ENCODE results near the gene ACY1. TPM values are rescaled to one million over a fixed set of nuclear protein-coding genes. Genes with fewer than 3 reads are reported as not detected.

Gene ACY1
- polyA plus RNA-seq (2012; ENCODE audit: insufficient read depth, insufficient read length, low read depth), result 18.6 TPM

GRCh38 chr3:51982838-51983577 is at the start of gene ACY1:
ACY1 (plus strand) TSS chr3:51983535; CDS start chr3:51984065, 530 bp downstream.
- peak; percentile 70 for DNase-seq
- no peaks in the 10 kb centered on the region for H3K36me3 ChIP-seq
- no peaks in the 10 kb centered on the region for H3K4me1 ChIP-seq
- peak within 1 kb of the TSS; percentile 59 for H3K4me3 ChIP-seq (ENCODE audit: low read depth, low read length)
- no peaks in the 10 kb centered on the region for H3K27me3 ChIP-seq
- TF ChIP-seq CTCF (IDR thresholded peaks at IDR 0.05; ENCODE audit: low read depth, low read length), result no peak
- no peaks in the 10 kb centered on the region for H3K9me3 ChIP-seq

GRCh38 chr3:51934139-51934850 is 49.0 kb upstream of the ACY1 start:
- DNase-seq, result no peak
- TF ChIP-seq CTCF (IDR thresholded peaks at IDR 0.05; ENCODE audit: low read depth, low read length), result no peak
- H3K9me3 ChIP-seq, result no peaks in the 10 kb centered on the region
- H3K27me3 ChIP-seq, result no peaks in the 10 kb centered on the region
- H3K4me1 ChIP-seq, result no peaks in the 10 kb centered on the region
- H3K4me3 ChIP-seq (ENCODE audit: low read depth, low read length), result no peak overlapping the region
- H3K36me3 ChIP-seq, result peaks cover 22% of the 10 kb centered on the region

GRCh38 chr3:51934991-51935885 is 48.1 kb upstream of the ACY1 start:
- H3K4me3 ChIP-seq (ENCODE audit: low read depth, low read length), result no peak overlapping the region
- H3K27me3 ChIP-seq, result no peaks in the 10 kb centered on the region
- no peak for DNase-seq
- no peak for TF ChIP-seq CTCF (IDR thresholded peaks at IDR 0.05; ENCODE audit: low read depth, low read length)
- H3K4me1 ChIP-seq, result no peaks in the 10 kb centered on the region; the same call in 1 of the 2 replicates
- no peaks in the 10 kb centered on the region for H3K9me3 ChIP-seq
- peaks cover 23% of the 10 kb centered on the region for H3K36me3 ChIP-seq

GRCh38 chr3:51935886-51936755 is 47.2 kb upstream of the ACY1 start:
- Histone ChIP-seq H3K9me3 (no peaks in the 10 kb centered on the region), H3K4me3 (ENCODE audit: low read depth, low read length) (no peak overlapping the region), H3K27me3 (no peaks in the 10 kb centered on the region), H3K4me1 (no peaks in the 10 kb centered on the region; the same call in 1 of the 2 replicates), H3K36me3 (peaks cover 23% of the 10 kb centered on the region)
- no peak for TF ChIP-seq CTCF (IDR thresholded peaks at IDR 0.05; ENCODE audit: low read depth, low read length)
- no peak for DNase-seq

- Histone ChIP-seq H3K9me3 (no peaks in the 10 kb centered on the region), H3K4me3 (ENCODE audit: low read depth, low read length) (no peak overlapping the region), H3K27me3 (no peaks in the 10 kb centered on the region), H3K36me3 (peaks cover 23% of the 10 kb centered on the region), H3K4me1 (no peaks in the 10 kb centered on the region; the same call in 1 of the 2 replicates)
- TF ChIP-seq CTCF (IDR thresholded peaks at IDR 0.05; ENCODE audit: low read depth, low read length), result no peak
- no peak for DNase-seq
Observed at GRCh38 chr3:51937014-51937413, 46.3 kb upstream of the ACY1 start.
